DOHH2 (cell line): ENCODE data around the gene CORO1C.
"Not testable (repeated sequence)": the region's sequence is repeated elsewhere in the genome, so short reads cannot be mapped to it uniquely, and the experiment has no call there.

Experiments
- H3F3A ChIP-seq: fragments of 200-600 bp; sonication (generic), shearing (Covaris generic); 2 replicates; pipeline ENCODE4 v1.6.0; 2016; ENCODE audit warnings: antibody characterized with exemption, mild to moderate bottlenecking; ENCODE audit not compliant: control insufficient read depth, insufficient read depth
- H3K27ac ChIP-seq: fragments of 200-600 bp; sonication (generic); 2 replicates; pipeline ENCODE4 v1.5.1; 2014; ENCODE audit warnings: low read depth, mild to moderate bottlenecking, low read length, moderate library complexity
- H3K27me3 ChIP-seq: fragments of 200-600 bp; sonication (generic); 2 replicates; pipeline ENCODE4 v1.6.1; 2014; ENCODE audit warnings: mild to moderate bottlenecking, low read length, mixed read lengths; ENCODE audit not compliant: control insufficient read depth
- H3K36me3 ChIP-seq: fragments of 200-600 bp; sonication (generic); 2 replicates; pipeline ENCODE4 v1.6.1; 2014; ENCODE audit warnings: mild to moderate bottlenecking, low read length, moderate library complexity, mixed read lengths; ENCODE audit not compliant: control insufficient read depth
- H3K4me1 ChIP-seq: fragments of 200-600 bp; sonication (generic); 2 replicates; pipeline ENCODE4 v1.6.1; 2014; ENCODE audit warnings: mild to moderate bottlenecking, low read length, mixed read lengths; ENCODE audit not compliant: control insufficient read depth
- H3K4me2 ChIP-seq: fragments of 200-600 bp; sonication (generic); 2 replicates; pipeline ENCODE4 v1.6.0; 2014; ENCODE audit warnings: mild to moderate bottlenecking, low read length, moderate library complexity
- H3K4me3 ChIP-seq: fragments of 200-600 bp; sonication (generic); 2 replicates; pipeline ENCODE4 v1.5.1; 2014; ENCODE audit warnings: mild to moderate bottlenecking, low read length, mixed read lengths
- H3K79me2 ChIP-seq: fragments of 200-600 bp; sonication (generic); 2 replicates; pipeline ENCODE4 v1.6.1; 2014; ENCODE audit warnings: mild to moderate bottlenecking, low read length, mixed read lengths; ENCODE audit not compliant: control insufficient read depth
- H3K9me2 ChIP-seq: fragments of 200-600 bp; sonication (generic); replicated peaks from 2 replicates; pipeline ENCODE4 v1.6.1; 2014; ENCODE audit warnings: mild to moderate bottlenecking, low read length, mixed read lengths; ENCODE audit not compliant: control insufficient read depth
- H3K9me3 ChIP-seq: fragments of 200-600 bp; sonication (generic); 2 replicates; pipeline ENCODE4 v1.6.1; 2014; ENCODE audit warnings: antibody characterized with exemption, low read length, mixed read lengths; ENCODE audit not compliant: control insufficient read depth, insufficient read depth
- H4K20me1 ChIP-seq: fragments of 200-600 bp; sonication (generic); 2 replicates; pipeline ENCODE4 v1.6.0; 2014; ENCODE audit warnings: low read depth, mild to moderate bottlenecking, antibody characterized with exemption, low read length, moderate library complexity; ENCODE audit not compliant: control insufficient read depth, insufficient read depth
- CTCF ChIP-seq: fragments of 200-600 bp; sonication (generic); IDR thresholded peaks from one replicate; pipeline ENCODE4 v1.5.1; 2014; ENCODE audit warnings: antibody characterized with exemption, mild to moderate bottlenecking, low read depth, low read length; ENCODE audit not compliant: poor library complexity, severe bottlenecking
- EZH2phosphoT487 ChIP-seq: fragments of 200-600 bp; sonication (generic); IDR thresholded peaks from 2 replicates; pipeline ENCODE4 v1.6.1; 2017; ENCODE audit warnings: borderline replicate concordance, mild to moderate bottlenecking, antibody characterized with exemption, low read length, moderate library complexity, mixed read lengths

CORO1C gene

DNA sequence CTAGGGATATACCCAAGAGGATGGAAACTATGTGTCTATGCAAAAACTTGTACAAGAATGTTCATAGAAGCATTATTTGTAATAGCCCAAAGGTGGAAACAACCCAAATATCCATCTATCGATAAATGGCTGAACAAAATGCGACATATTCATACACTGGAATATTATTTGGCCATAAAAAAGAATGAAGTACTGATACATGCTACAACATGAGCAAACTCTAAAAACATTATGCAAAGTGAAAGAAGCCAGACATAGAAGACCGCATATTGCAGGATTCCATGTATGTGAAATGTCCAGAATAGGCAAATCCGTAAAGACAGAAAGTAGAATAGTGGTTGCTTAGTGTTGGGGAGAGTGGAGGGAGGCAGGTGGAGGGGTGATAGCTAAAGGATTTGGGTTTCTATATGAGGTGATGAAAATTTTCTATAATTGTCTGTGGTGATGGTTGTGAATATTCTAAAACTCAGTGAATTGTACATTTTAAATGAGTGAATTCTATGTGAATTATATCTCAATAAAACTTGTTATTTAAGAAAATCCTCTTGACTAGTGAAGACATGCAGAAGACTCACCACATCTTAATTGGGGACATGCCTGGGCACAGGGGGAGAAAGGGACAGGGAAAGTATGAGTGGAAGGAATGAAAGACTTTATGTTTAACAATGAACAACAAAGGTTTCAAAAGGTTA lies 67.8 kb downstream of the CORO1C start:
- Histone ChIP-seq H3K9me3 (0 out of 2 replicates have a peak, but pooled peaks cover 2% of the 10 kb centered on the region), H3F3A (peaks cover 13% of the 10 kb centered on the region), H3K9me2 (no peaks in the 10 kb centered on the region), H3K27me3 (no peaks in the 10 kb centered on the region), H4K20me1 (no peaks in the 10 kb centered on the region), H3K79me2 (no peaks in the 10 kb centered on the region; the same call in 1 of the 2 replicates), H3K27ac (peak overlapping the region; percentile 85), H3K4me3 (peak overlapping the region; percentile 28; the same call in 1 of the 2 replicates), H3K4me2 (peak overlapping the region; percentile 91), H3K4me1 (peaks cover 66% of the 10 kb centered on the region), H3K36me3 (0 out of 2 replicates have a peak, but pooled peaks cover under 1% of the 10 kb centered on the region)
- no peak for TF ChIP-seq CTCF
- no peak for TF ChIP-seq EZH2phosphoT487

DNA sequence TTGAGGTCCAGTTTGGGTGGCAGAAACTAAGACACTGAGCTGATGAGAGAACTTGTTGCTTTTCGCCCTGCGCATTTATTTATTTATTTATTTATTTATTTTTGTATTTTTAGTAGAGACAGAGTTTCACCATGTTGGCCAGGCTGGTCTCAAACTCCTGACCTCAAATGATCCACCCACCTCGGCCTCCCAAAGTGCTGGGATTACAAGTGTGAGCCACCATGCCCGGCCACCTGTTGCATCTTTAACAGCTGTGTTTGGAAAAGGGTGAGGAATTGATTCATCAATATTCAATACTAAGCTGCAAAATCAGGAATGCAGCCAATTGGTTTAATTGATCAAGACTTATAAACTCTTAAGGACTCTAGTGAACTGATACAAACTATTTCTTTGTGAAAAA lies 73.2 kb downstream of the CORO1C start:
- peaks cover 31% of the 10 kb centered on the region for H3K4me1 ChIP-seq
- not testable (repeated sequence) for H3K27me3 ChIP-seq, H3K9me2 ChIP-seq, H3F3A ChIP-seq, H3K4me2 ChIP-seq, H3K79me2 ChIP-seq, H3K9me3 ChIP-seq, H4K20me1 ChIP-seq, H3K27ac ChIP-seq, H3K4me3 ChIP-seq, H3K36me3 ChIP-seq

DNA sequence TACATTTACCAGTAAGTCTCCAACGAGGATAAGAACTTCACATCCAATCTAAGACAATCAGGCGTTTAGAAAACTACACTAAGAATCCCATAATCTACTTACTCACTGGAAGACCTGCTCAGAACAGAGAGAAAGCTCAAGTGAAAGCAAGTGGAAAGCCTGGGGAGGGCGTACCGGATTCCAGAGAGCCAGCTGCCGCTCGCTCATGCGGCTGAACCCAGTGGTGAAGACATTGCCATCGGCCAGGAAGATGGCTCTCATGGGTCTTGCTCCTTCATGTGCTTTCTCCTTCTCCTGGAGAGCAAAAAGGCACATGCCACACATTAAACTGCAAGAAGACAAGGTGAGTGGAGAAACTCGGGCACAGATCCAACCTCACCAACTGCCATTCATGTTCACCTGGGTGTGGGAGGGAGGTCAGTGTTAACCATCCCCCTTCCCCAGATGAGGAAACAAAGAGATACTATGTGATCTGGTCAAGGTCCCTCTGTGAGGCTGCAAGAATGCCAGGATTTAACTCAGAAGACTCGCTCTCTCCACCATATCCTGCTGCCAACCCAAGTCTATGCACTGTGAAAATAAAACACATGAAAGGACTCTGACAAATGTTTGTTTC lies 74.1 kb downstream of the CORO1C start:
- Histone ChIP-seq H3K27ac (no peak overlapping the region), H3K4me2 (no peak overlapping the region), H3K36me3 (0 out of 2 replicates have a peak, but pooled peaks cover 3% of the 10 kb centered on the region), H3K27me3 (no peaks in the 10 kb centered on the region), H3F3A (peaks cover 9% of the 10 kb centered on the region; the same call in 1 of the 2 replicates), H3K9me2 (no peaks in the 10 kb centered on the region), H3K79me2 (no peaks in the 10 kb centered on the region), H3K9me3 (no peaks in the 10 kb centered on the region), H4K20me1 (no peaks in the 10 kb centered on the region), H3K4me1 (peaks cover 34% of the 10 kb centered on the region), H3K4me3 (no peak overlapping the region)
- no peak for TF ChIP-seq EZH2phosphoT487
- no peak for TF ChIP-seq CTCF

- H3F3A ChIP-seq, H3K4me2 ChIP-seq, H3K9me2 ChIP-seq, H3K79me2 ChIP-seq, H4K20me1 ChIP-seq, H3K36me3 ChIP-seq, H3K4me3 ChIP-seq, H3K27ac ChIP-seq, H3K9me3 ChIP-seq, H3K27me3 ChIP-seq: not testable (repeated sequence)
- peaks cover 35% of the 10 kb centered on the region for H3K4me1 ChIP-seq
Measured at GRCh38 chr12:108656247-108656646, 75.1 kb downstream of the CORO1C start.

DNA sequence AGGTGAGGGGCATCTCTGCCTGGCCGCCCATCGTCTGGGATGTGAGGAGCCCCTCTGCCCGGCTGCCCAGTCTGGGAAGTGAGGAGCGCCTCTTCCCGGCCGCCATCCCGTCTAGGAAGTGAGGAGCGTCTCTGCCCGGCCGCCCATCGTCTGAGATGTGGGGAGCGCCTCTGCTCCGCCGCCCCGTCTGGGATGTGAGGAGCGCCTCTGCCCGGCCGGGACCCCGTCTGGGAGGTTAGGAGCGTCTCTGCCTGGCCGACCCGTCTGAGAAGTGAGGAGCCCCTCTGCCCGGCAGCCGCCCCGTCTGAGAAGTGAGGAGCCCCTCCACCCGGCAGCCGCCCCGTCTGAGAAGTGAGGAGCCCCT lies 75.5 kb downstream of the CORO1C start:
- H3K27me3 ChIP-seq, H3K9me2 ChIP-seq, H3K9me3 ChIP-seq, H3K36me3 ChIP-seq, H3K4me3 ChIP-seq, H3K4me2 ChIP-seq, H3K79me2 ChIP-seq, H3K27ac ChIP-seq, H3F3A ChIP-seq, H4K20me1 ChIP-seq: not testable (repeated sequence)
- peaks cover 33% of the 10 kb centered on the region for H3K4me1 ChIP-seq

- H3K9me2 ChIP-seq, H3K4me2 ChIP-seq, H3K27ac ChIP-seq, H3K9me3 ChIP-seq, H3K79me2 ChIP-seq, H3K27me3 ChIP-seq, H4K20me1 ChIP-seq, H3F3A ChIP-seq, H3K36me3 ChIP-seq, H3K4me3 ChIP-seq: not testable (repeated sequence)
- peaks cover 33% of the 10 kb centered on the region for H3K4me1 ChIP-seq
Measured at GRCh38 chr12:108654622-108655021, 76.7 kb downstream of the CORO1C start.
